Measurements from ENCODE around the gene SOSTDC1. TPM values are rescaled to one million over a fixed set of nuclear protein-coding genes. Genes with fewer than 3 reads are reported as not detected.
"Not testable (repeated sequence)": the region's sequence is repeated elsewhere in the genome, so short reads cannot be mapped to it uniquely, and the experiment has no call there.

The SOSTDC1 gene
- total RNA-seq, 4 donors from 2014 or later, result 0.54 to 5.8 (median 2.5) TPM

DNA sequence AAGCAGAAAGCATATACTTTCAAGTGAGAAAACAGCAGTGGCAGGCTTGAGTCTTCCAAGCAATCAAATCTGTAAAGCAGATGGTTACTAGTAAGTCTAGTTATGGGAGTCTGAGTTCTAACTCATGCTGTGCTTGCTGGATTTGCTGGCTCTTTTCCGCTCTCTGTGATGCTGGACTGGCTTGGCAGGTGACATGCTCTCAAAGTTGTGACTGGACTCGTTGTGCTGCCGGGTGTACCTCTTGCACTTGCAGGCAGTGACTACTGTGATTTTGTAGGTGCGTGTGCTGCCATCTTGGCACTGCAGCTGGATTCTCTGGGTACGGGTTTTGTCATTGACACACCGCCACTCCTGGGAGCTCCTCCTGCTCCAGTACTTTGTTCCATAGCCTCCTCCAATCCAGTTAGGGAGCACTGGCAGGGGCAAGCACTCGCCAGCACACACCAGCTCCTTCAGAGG is 3.1 kb downstream of the SOSTDC1 start:
- Histone ChIP-seq H3K27ac (no peak overlapping the region), H3K36me3 (no peaks in the 10 kb centered on the region), H3K27me3 (no peaks in the 10 kb centered on the region), H3K9me3 (no peaks in the 10 kb centered on the region), H3K4me3 (no peak overlapping the region), H3K4me1 (no peaks in the 10 kb centered on the region)
- no peak for DNase-seq
- TF ChIP-seq CTCF (IDR thresholded peaks at IDR 0.05) (no peak), POLR2A (IDR thresholded peaks at IDR 0.05) (no peak)

GRCh38 chr7:16460789-16461493 is 4.6 kb downstream of the SOSTDC1 start:
- Histone ChIP-seq H3K36me3 (no peaks in the 10 kb centered on the region), H3K27ac (no peak overlapping the region), H3K27me3 (no peaks in the 10 kb centered on the region), H3K9me3 (no peaks in the 10 kb centered on the region), H3K4me1 (no peaks in the 10 kb centered on the region), H3K4me3 (no peak overlapping the region)
- DNase-seq, result no peak
- TF ChIP-seq CTCF (IDR thresholded peaks at IDR 0.05) (no peak), POLR2A (IDR thresholded peaks at IDR 0.05) (no peak)

- DNase-seq, H3K4me3 ChIP-seq, H3K27me3 ChIP-seq, H3K9me3 ChIP-seq, H3K36me3 ChIP-seq, H3K27ac ChIP-seq, H3K4me1 ChIP-seq: not testable (repeated sequence)
Measured at GRCh38 chr7:16456303-16456702, 9.2 kb downstream of the SOSTDC1 start.

- no peaks in the 10 kb centered on the region for H3K4me1 ChIP-seq
- DNase-seq, result no peak
- H3K36me3 ChIP-seq, result no peaks in the 10 kb centered on the region
- no peaks in the 10 kb centered on the region for H3K27me3 ChIP-seq
- H3K4me3 ChIP-seq, result no peak overlapping the region
- TF ChIP-seq CTCF (IDR thresholded peaks at IDR 0.05) (no peak), POLR2A (IDR thresholded peaks at IDR 0.05) (no peak)
- no peaks in the 10 kb centered on the region for H3K9me3 ChIP-seq
- no peak overlapping the region for H3K27ac ChIP-seq
Measured at GRCh38 chr7:16455591-16455990, 9.9 kb downstream of the SOSTDC1 start.

DNA sequence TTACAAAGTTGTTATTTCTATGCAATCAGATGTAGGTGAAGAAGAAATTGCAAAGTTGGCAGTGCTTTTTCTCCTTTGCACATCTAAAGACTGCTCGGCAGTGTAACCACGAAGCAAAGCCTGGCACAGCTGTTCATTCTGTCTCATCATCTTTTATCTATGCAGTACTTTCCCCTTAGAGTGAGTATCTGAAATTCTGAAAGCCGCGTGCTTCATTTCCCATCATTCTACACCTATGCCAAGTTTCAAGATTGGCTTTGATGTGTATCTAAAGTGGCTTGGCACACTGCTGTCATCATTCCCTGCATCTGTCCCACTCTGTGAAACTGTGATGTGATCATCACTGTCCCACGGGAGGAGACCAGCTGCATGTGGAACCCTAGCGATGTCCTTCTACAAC is 15.2 kb downstream of the SOSTDC1 start:
- H3K27me3 ChIP-seq, result no peaks in the 10 kb centered on the region
- H3K4me1 ChIP-seq, result no peaks in the 10 kb centered on the region
- no peak overlapping the region for H3K27ac ChIP-seq
- TF ChIP-seq CTCF (IDR thresholded peaks at IDR 0.05), result no peak
- TF ChIP-seq POLR2A (IDR thresholded peaks at IDR 0.05), result no peak
- H3K9me3 ChIP-seq, result no peaks in the 10 kb centered on the region
- H3K36me3 ChIP-seq, result no peaks in the 10 kb centered on the region
- no peak overlapping the region for H3K4me3 ChIP-seq
- DNase-seq, result no peak

DNA sequence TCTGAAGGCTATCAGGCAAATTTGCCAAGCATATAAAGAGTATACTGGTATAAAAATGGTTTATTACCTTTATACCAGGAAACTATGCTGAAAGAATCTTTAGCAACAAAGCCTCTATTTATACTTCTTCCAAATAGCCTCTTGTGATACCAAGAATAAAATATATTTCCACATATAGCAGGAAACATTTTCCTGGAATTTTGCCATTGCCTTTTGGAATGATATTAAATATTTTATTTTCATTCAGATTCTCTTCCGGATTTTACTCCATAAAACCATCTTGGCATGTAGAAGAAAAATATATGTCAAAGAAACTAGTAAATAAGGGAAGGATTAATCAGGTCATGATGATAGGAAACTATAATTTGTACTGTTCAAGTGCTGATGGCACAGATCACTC is 17.7 kb downstream of the SOSTDC1 start:
- Histone ChIP-seq H3K27ac (no peak overlapping the region), H3K4me3 (no peak overlapping the region)
- no peak for DNase-seq

More for the DNA sequence above, 17.7 kb downstream of the SOSTDC1 start:
- Histone ChIP-seq H3K27me3 (no peaks in the 10 kb centered on the region), H3K9me3 (no peaks in the 10 kb centered on the region), H3K4me1 (no peaks in the 10 kb centered on the region), H3K36me3 (no peaks in the 10 kb centered on the region)
- TF ChIP-seq POLR2A (IDR thresholded peaks at IDR 0.05), result no peak
- TF ChIP-seq CTCF (IDR thresholded peaks at IDR 0.05), result no peak

Measured in Peyer's patch (tissue), 4 donors.